Measurements from ENCODE around the gene CFDP1. TPM values are rescaled to one million over a fixed set of nuclear protein-coding genes. Genes with fewer than 3 reads are reported as not detected.
A peak's percentile ranks its signal among the peaks of the same experiment; 100 is the strongest.

Gene CFDP1
- total RNA-seq, 1 experiment from 2014 or later = 24.7 TPM

DNA sequence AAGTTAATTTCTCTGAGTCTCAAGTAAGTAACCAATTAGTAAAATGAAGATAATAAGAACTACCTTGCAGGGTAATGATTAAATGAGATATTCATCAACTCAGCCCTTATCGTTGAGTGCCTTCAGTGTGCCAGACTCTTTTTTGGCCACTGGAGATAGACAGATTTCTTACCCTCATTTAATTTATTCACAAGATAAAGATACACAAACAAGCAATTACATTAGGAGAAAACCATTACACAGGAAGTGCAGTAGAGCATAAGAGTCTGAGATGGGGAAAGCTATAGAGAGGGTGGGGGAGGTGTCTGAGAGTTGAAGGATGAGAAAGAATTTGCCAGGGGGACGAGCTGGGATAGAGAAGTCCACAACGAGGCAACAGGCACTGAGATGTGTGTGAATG, 109.4 kb downstream of the CFDP1 start:
- DNase-seq (ENCODE audit: low read depth) = no peak

- no peak for DNase-seq (ENCODE audit: low read depth)
These were observed 110.1 kb downstream of the CFDP1 start for GRCh38 chr16:75323198-75323597.

DNA sequence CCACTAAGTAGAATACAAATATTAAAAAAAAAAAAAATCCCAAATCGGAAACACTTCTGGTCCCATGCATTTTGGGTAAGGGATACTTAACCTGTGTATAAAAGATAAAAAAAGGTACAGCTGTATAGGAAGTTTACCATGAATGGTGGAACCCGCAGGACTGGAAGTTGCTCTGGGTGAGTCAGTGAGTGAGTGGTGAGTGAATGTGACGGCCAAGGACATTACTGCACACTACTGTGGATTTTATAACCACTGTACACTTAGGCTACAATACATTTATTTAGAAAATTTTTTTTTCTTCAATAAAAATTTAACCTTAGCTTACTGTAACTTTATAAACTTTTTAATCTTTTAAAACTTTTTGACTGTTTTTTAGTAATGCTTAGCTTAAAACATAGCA, 110.6 kb downstream of the CFDP1 start:
- DNase-seq (ENCODE audit: low read depth) = peak; percentile 83

DNA sequence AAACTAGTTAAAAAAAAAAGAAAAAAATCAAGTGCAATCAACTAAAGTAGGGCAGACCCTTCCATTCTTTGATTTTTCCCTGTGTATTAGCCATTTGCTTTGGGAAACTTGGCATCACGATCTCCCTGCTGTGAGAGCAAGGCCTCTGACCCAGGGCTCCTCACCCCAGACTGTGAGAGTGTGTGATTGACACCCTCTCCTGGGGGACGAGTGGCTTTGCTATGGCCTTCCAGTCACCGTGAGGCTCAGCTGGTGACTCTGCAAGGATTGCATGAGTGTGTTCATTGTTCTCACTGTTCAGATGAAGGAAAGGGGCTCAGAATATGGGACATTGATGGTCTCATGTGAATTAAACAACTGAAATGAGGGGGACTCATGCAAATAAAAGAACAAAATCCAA, 112.9 kb downstream of the CFDP1 start:
- DNase-seq (ENCODE audit: low read depth) = no peak

DNA sequence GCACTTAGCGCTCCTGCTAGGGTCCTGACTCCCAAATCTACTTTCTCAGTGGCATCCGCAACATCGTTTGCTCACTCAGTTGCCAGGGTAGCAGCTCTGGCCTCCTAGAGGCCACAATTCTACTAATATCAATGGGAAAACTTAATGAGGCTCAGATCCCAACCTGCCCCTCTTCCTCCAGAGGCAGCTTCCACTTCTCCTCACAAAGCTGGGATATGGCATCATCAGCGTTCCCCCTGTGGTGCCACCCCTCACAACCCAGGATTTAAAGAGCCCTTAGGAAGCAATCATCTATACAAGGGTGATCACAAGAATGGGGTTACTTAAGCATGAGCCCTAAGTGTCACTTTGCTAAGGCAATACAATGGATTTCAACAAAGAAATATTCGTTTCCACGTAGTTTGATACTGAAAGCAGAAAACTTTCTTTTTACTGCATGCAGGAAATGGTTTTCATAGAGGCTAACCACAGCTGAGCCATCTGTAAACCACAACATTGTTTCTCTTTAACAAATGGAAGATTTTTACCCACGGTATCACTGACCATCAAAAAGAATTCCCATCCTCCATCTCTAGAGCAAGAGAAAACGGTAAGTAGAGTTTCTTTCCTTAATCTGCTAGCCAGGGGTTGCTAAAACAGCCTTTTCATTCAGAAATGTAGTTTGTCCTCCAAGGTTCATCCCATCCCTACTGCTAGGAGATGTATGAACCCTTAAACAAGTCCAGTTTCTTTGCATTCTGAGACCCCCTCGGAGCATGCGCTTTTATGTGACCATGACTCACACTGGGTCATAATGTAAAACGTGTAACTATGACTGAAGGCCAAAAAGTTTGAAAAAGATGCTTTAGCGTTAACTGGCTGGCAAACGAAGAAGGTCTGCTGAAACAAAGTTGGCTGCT, 113.5 kb downstream of the CFDP1 start:
- peak; percentile 90 for DNase-seq (ENCODE audit: low read depth)

DNA sequence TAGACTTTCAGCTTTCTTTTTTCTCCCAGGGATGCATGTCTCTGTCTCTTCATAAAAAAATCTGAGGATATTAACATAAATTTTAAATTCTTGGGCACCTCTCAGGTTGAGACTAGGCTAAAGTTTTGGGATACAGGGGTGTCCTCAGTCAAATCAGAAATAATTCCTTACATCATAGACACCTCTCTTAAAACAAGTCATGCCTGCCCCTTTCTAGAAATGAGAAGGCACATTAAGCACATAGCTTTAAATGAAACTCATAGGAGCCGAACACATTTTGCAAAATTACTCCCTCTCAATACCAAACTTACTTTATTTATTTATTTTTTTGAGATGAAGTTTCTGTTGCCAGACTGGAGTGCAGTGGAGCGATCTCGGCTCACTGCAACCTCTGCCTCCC, 114.6 kb downstream of the CFDP1 start:
- no peak for DNase-seq (ENCODE audit: low read depth)

- DNase-seq (ENCODE audit: low read depth) = no peak
These were observed 115.8 kb downstream of the CFDP1 start for GRCh38 chr16:75317532-75317931.

DNA sequence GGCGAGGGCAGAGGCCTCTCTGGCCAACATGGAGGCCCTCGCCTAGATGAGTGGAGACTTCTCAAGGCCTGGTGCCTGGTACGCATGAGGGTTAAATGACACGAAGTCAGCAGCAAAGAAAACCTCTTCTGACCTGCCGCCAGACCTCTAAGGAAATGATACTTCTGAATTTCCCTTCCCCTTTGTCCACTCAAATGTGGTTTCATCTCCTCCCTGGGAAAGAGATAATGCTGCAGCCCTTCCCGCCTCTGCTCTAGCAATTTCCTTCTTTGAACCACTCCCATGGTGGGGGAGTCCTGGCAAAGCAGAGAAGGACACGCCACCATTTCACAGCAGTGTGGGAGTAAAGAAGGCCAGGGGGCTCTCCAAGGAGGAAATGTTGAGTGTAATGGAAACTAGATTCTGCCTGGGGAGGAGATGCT, 116.2 kb downstream of the CFDP1 start:
- DNase-seq (ENCODE audit: low read depth) = no peak

DNA sequence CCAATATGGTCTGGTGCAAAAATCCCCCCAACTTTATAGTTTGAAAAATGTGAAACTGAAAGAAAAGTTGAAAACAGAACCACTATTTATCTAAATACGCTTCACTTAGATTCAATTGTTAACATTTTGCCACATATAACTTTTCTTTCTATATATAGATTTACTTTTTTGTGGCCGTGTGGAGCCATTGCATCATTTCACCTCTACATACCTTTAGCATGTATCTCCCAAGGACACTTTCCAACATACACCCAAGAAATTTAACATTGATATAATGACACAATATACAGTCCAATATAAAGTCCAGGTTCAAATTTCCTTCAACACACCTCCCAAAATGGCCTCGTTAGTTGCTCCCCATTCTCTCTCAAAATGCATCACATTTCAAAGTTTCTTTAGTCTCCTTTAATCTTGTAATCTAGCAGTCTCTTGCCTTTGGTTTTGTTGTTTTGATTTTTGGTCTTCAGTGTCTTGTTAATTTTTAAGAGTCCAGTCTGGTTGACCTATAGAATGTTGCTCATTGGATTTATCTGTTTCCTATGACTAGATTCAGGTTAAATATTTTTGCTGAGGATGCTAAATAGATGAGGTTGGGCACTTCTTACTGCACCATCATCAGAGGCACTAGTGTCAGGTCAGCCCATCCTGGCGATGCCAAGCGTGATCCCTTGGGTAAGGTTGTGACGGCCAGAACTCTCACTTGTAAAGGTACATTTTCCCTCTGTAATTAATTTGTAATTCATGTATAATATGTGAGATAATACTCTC, 117.6 kb downstream of the CFDP1 start:
- DNase-seq (ENCODE audit: low read depth) = no peak

GRCh38 chr16:75312875-75313274, 120.4 kb downstream of the CFDP1 start:
- no peak for DNase-seq (ENCODE audit: low read depth)

DNA sequence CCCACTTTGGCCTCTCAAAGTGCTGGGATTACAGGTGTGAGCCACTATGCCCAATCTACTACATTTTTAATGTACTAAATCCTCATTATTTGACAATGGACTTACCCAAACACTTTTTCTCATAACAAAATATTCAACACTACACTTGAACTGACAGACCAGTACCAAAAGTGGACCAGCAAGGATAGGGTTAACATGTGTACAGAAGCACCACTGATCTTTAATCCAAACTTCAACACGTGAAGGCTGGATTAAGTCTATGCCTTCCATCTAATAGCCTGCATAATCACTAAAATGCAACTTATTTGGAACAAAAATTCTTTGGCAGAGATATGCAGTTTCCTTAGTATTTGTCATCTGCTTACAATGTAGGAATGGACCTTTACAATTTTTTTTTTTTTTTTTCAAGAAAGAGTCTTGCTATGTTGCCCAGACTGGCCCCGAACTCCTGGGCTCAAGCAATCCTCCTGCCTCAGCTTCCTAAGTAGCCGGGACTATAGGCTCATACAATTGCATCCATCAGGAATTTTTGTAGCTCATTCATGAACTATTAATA, 121.8 kb downstream of the CFDP1 start:
- DNase-seq (ENCODE audit: low read depth) = no peak

- no peak for DNase-seq (ENCODE audit: low read depth)
These were observed 122.8 kb downstream of the CFDP1 start for GRCh38 chr16:75310541-75310940.

GRCh38 chr16:75309899-75310430, 123.3 kb downstream of the CFDP1 start:
- no peak for DNase-seq (ENCODE audit: low read depth)

DNA sequence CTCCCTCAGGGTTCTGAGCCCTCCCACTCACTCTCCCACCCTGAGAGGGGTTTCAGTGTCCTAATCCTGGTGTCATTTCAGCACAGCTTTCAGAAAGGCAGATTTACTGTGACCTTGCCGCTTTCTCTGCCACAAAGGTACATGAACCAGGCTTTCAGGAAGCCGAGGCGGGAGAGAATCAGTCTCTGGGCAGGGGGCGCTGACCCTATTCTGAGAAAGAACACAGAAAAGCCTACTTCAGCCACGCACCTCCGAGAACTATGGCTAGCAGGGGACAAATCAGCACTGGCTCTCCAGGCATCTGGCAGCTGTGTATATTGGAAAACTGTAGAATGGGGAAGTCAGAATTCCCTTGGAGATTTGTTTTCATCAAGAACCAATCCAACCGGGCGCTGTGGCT, 124.1 kb downstream of the CFDP1 start:
- no peak for DNase-seq (ENCODE audit: low read depth)

- no peak for DNase-seq (ENCODE audit: low read depth)
These were observed 125.3 kb downstream of the CFDP1 start for GRCh38 chr16:75308011-75308410.

DNA sequence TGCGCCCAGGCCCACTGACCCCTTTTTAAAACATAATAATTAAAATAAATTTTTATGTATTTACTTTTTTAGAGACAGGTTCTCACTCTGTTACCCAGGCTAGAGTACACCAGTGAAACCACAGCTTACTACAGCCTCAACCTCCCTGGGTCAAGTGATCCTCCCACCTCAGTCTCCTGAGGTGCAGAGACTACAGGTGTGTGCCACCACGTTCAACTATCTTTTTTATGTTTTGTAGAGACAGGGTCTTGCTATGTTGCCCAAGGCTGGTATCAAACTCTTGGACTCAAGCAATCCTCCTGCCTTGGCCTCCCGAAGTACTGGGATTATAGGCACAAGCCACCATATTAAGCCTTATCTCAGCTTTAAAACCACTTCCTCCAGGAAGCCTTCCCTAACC, 125.8 kb downstream of the CFDP1 start:
- no peak for DNase-seq (ENCODE audit: low read depth)

GRCh38 chr16:75306099-75306762, 127.1 kb downstream of the CFDP1 start:
- no peak for DNase-seq (ENCODE audit: low read depth)

DNA sequence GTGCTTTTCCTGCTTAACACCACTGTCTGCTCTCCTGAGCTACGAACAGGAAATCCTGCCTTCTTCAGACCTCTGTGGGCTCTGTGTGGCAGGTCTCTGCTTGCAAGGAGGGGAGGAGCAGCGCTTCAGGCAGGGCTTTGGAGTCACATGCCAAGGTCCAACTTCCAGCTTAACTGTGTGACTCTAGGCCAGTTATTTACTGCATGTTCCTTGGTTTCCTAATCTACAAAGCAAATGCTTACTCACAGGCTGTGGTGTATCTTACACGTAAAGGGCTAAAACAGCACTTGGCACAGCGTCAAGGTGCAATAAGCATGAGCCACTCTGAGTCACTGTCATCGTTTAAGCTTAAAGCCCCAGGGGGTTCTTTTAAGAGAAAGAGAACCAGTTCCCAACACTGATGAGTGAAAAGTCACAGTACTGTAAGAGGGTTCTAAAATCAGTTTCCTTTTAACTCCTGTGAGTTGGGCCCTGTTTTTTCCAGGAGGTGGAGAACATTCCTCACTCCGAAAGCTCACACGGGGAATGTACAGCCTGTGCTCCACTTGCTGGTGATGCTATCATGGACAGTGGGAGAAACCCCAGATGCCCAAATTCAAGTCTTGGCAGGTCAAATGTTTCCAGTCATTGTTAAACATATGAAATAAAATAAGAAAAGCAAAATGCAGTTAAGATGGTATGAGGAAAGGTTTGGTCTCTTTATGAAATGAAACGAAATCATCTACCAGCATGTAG, 127.8 kb downstream of the CFDP1 start:
- DNase-seq (ENCODE audit: low read depth) = peak; percentile 100

DNA sequence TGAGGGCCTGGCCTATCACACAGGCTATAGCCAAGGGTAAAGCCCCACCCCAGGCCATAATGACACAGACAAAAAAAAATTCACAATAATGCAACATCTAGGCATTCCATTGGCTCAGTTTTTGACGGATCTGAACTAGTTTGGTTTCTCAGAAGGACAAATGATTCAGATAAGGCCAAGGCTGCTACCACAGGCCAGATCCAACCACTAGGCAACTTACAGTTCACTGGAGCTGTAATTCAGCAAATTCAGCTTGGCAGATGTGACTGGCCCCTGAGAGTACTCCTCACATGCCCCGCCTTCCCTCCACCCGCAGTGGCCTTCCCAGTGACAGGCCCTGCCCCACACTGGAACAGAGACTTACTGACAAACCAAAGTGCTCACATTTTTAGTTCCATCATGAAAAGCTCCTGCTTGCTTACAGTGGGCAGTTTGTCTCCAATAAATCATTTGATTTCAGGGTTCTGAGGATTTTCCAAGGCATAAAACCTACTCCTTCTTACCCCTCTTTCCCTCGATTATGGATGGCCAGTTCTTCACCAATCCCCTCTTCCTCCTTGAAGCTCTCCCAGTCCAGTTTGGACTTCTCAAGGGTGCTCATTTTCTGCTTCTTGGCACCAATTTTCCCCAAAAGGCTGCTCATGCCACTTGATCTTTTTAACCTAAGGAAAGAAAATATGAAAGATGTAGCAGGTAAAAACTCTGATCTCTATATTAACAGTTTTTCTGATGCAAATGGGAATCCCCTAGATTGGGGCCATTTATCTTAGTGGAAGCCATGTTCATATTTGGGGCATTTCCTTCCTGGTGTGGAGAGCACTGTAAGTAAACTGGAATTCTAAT, 128.6 kb downstream of the CFDP1 start:
- peak; percentile 73 for DNase-seq (ENCODE audit: low read depth)

- DNase-seq (ENCODE audit: low read depth) = no peak
These were observed 131.5 kb downstream of the CFDP1 start for GRCh38 chr16:75301804-75302203.
